Heart right ventricle (tissue), 16 donors: ENCODE results near the gene SLC2A13. TPM values are rescaled to one million over a fixed set of nuclear protein-coding genes. Genes with fewer than 3 reads are reported as not detected.

ENCODE experiments used
- ATAC-seq, 8 donors: fragments of 200-7000 bp; cut with Tn5 transposase; one replicate each; pipeline ENCODE4 v1.9.1; 2020; ENCODE audit warnings: mild to moderate bottlenecking in 8 of 8, moderate library complexity in 8 of 8, moderate number of reproducible peaks in 1 of 8
- DNase-seq, 2 donors: peaks; one replicate each; pipeline ENCODE4 v3.0.0-alpha.2; 2020
- H3K27ac ChIP-seq, 10 donors: fragments of 200-600 bp; sonication (generic) in 2 of 10; one replicate each; pipeline versions ENCODE4 v1.5.0 to v1.8.0; 2020 to 2022; ENCODE audit warnings: mild to moderate bottlenecking in 3 of 10
- H3K27me3 ChIP-seq, 7 donors: fragments of 200-600 bp; one replicate each; pipeline ENCODE4 v1.8.0; 2021 to 2022; ENCODE audit warnings: mild to moderate bottlenecking in 2 of 7
- H3K36me3 ChIP-seq, 9 donors: fragments of 200-600 bp; sonication (generic) in 1 of 9; one replicate each; pipeline versions ENCODE4 v1.5.0 to v1.8.0; 2020 to 2022; ENCODE audit warnings: mild to moderate bottlenecking in 2 of 9
- H3K4me1 ChIP-seq, 9 donors: fragments of 200-600 bp; sonication (generic) in 1 of 9; one replicate each; pipeline versions ENCODE4 v1.5.0 to v1.8.0; 2020 to 2022; ENCODE audit warnings: mild to moderate bottlenecking in 4 of 9
- H3K4me3 ChIP-seq, 10 donors: fragments of 200-600 bp; sonication (generic) in 2 of 10; one replicate each; pipeline versions ENCODE4 v1.5.0 to v1.8.0; 2020 to 2022; ENCODE audit warnings: mild to moderate bottlenecking in 7 of 10, moderate library complexity in 2 of 10
- H3K9me3 ChIP-seq, 11 donors: fragments of 200-600 bp in 10 of 11; sonication (generic) in 2 of 11; one replicate each; pipeline versions ENCODE4 v1.5.0 to v1.8.0; 2013 to 2022; ENCODE audit warnings: mild to moderate bottlenecking in 2 of 11, control low read depth in 1 of 11, moderate library complexity in 1 of 11
- CTCF ChIP-seq, 9 donors: fragments of 200-600 bp; sonication (generic) in 2 of 9; IDR thresholded peaks; one replicate each; pipeline versions ENCODE4 v1.5.0 to v1.8.0; 2021 to 2022; ENCODE audit warnings: antibody characterized with exemption in 9 of 9, mild to moderate bottlenecking in 5 of 9, moderate library complexity in 1 of 9
- WGBS, 2 donors: extraction: QIAGEN DNeasy Blood & Tissue Kit; methylation state at CpG; one replicate each; pipeline ENCODE4 v1.1.7; 2013; ENCODE audit warnings: inconsistent platforms in 1 of 2; 5-methylcytosine and 5-hydroxymethylcytosine counted together
- intact Hi-C, 10 donors: fragments of 100-400 bp; cut with DNase I; formaldehyde crosslinking; loops; one replicate each; pipeline versions ENCODE4 v1.11.1 to v1.14.2; 2022
- polyA plus RNA-seq, 2 donors: library from polyadenylated mRNA; stranded (reverse); fragments of 200-250 nt; gene quantifications; one replicate each; pipeline ENCODE4 v1.2.3, GENCODE V29; 2013
- total RNA-seq, 10 donors: library from RNA; stranded (reverse); fragmentation: NEBNext Ultra II Directional in 3 of 10; extraction: Animal tissue kit (Norgen Biotek cat#: 25700) in 3 of 10; gene quantifications; one replicate each; pipeline versions ENCODE4 v1.2.1 to v1.2.4, GENCODE V29; 2021 to 2023
- donor health status: Arrhythmogenic right ventricular cardiomyopathy.
- donor health status: ischemic (EF 13 %, LVEDD 7.1; RV severe dilation, severe dysfunction).
- donor health status: healthy with polysubstance abuse.
- donor health status: DM: no; HTN: yes; CAD: no.
- donor health status: DM: no; HTN: no; CAD: no.
- donor health status: ischemic (EF 25% LVEDD 6.9; RV normal size, moderate dysfunction).
- donor health status: ischemic (EF 25% LVEDD 5.7; RV mildly dilated, moderate dysfunction).
- donor health status: healthy.
- donor health status: DM: yes; HTN: yes; CAD: no.
- donor health status: Ischemic cardiomyopathy.
- donor health status: ischemic (EF 35%, LVEDD 5.7; RV mildly dilated, moderate dysfunction).
- donor health status: nonischemic (EF 11% LVEDD 7.7; RV severe dilation, severe dysfunction).
- donor health status: DM: yes; HTN: yes; CAD: no.
- donor health status: PGD.
- donor health status: ischemic (EF 29% LVEDD 5.4; RV normal size, mild dysfunction).
- donor health status: nonischemic (EF 23%, LVEDD 6.1; RV moderate dilation, normal function).

The SLC2A13 gene
- total and polyA plus RNA-seq, 12 donors, result 2.6 to 14.2 (median 9.8) TPM

GRCh38 chr12:39912211-39912980 lies 193.5 kb downstream of the SLC2A13 start:
- no peaks in the 10 kb centered on the region for H3K27me3 ChIP-seq
- ATAC-seq (peak in 4 of 8 donors; percentile 38 to 74 (median 65)), DNase-seq (peak; percentile 23 to 28)
- no peak overlapping the region for H3K4me3 ChIP-seq
- no peaks in the 10 kb centered on the region for H3K36me3 ChIP-seq
- no peaks in the 10 kb centered on the region for H3K9me3 ChIP-seq
- 69 to 81% methylated on average over 7 of the region's 7 CpGs for WGBS, 2 donors
- H3K4me1 ChIP-seq, result peaks cover 0 to 5% (median 0%) of the 10 kb centered on the region in 9 donors
- intact Hi-C loops, result no loop called here
- TF ChIP-seq CTCF (IDR thresholded peaks at IDR 0.05), result no peak
- no peak overlapping the region for H3K27ac ChIP-seq

DNA sequence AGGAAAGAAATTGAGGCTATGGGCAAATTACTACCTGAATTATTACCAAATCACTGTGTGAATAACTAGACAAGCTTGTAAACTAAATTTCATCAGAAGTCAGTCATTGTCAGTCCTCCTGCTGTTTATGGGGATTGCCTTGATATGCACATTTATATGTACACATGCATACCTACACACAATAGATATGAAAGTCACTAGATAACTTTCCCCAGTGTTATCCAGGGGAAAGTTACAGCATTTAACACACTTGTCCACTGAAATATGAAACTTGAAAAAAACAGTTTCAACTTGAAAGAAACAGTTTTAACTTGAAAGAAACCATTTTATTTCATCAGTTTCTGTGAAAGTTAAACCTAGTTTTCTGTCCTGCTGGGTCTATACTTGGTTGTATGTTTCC lies 199.6 kb downstream of the SLC2A13 start:
- intact Hi-C loops, result no loop called here

GRCh38 chr12:39905152-39905551 lies 200.7 kb downstream of the SLC2A13 start:
- WGBS, 2 donors, result 43 to 59% methylated on average over 1 of the region's 1 CpG
- H3K9me3 ChIP-seq, result no peaks in the 10 kb centered on the region
- H3K36me3 ChIP-seq, result no peaks in the 10 kb centered on the region
- H3K4me1 ChIP-seq, result peaks cover 0 to 27% (median 9%) of the 10 kb centered on the region in 9 donors
- TF ChIP-seq CTCF (IDR thresholded peaks at IDR 0.05), result no peak
- intact Hi-C loops, result no loop called here
- no peaks in the 10 kb centered on the region for H3K27me3 ChIP-seq
- DNase-seq (peak; percentile 30 to 41), ATAC-seq (peak in 7 of 8 donors; percentile 67 to 85 (median 74))
- no peak overlapping the region for H3K27ac ChIP-seq
- no peak overlapping the region for H3K4me3 ChIP-seq

More for the DNA sequence above, 199.6 kb downstream of the SLC2A13 start:
- Histone ChIP-seq H3K27me3 (no peaks in the 10 kb centered on the region), H3K9me3 (no peaks in the 10 kb centered on the region), H3K27ac (no peak overlapping the region), H3K4me1 (peaks cover 0 to 27% (median 9%) of the 10 kb centered on the region in 9 donors), H3K4me3 (no peak overlapping the region), H3K36me3 (no peaks in the 10 kb centered on the region)
- ATAC-seq (no peak), DNase-seq (no peak)
- TF ChIP-seq CTCF (IDR thresholded peaks at IDR 0.05), result no peak

DNA sequence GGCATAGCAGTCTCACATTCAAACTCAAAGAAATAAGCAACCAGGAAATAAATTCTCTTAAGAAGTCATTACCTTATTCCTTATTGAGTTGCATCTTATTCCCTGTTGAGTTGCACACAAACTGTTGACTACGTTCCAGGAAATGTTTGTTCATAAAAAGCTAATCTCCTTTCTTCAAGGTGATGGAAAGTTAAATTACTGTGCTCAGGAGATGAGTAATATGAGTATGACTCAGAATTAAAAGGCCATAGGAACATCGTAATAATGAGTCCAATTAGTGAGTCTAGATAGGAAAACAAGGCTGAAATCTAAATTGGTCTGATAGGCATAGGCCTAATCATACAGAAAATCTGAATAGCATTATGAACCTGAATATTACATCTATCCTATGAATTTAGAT lies 203.1 kb downstream of the SLC2A13 start:
- Histone ChIP-seq H3K9me3 (no peaks in the 10 kb centered on the region), H3K4me1 (peaks cover 0 to 27% (median 9%) of the 10 kb centered on the region in 9 donors), H3K27ac (no peak overlapping the region), H3K27me3 (no peaks in the 10 kb centered on the region), H3K36me3 (no peaks in the 10 kb centered on the region), H3K4me3 (no peak overlapping the region)
- DNase-seq, result no peak
- 57 to 69% methylated on average over 2 of the region's 2 CpGs for WGBS, 2 donors
- peak in 1 of 8 donors; percentile 22 for ATAC-seq
- intact Hi-C loops, result loop anchor here in 1 of 10 donors (2.0 kb wide), 1 partner anchor 34 kb away; no protein-coding TSS in a partner anchor
- TF ChIP-seq CTCF (IDR thresholded peaks at IDR 0.05), result no peak
